Left lung (tissue), 10 donors: Measurements from ENCODE around the gene SMTNL1. TPM values are rescaled to one million over a fixed set of nuclear protein-coding genes. Genes with fewer than 3 reads are reported as not detected.

Source experiments
- ATAC-seq: fragments of 200-7000 bp; cut with Tn5 transposase; one replicate; pipeline ENCODE4 v1.9.1; 2020; ENCODE audit warnings: moderate library complexity
- DNase-seq, 4 donors: peaks; one replicate each; pipeline ENCODE4 v3.0.0-alpha.2; 2013 to 2020
- H3K27ac ChIP-seq, 2 donors: fragments of 200-600 bp; sonication (generic) in 1 of 2; one replicate each; pipeline versions ENCODE4 v1.5.0 to v1.8.0; 2020 to 2021
- H3K27me3 ChIP-seq, 2 donors: fragments of 200-600 bp; sonication (generic) in 1 of 2; one replicate each; pipeline versions ENCODE4 v1.5.0 to v1.8.0; 2020 to 2021
- H3K36me3 ChIP-seq, 2 donors: fragments of 200-600 bp; sonication (generic) in 1 of 2; one replicate each; pipeline versions ENCODE4 v1.5.0 to v1.8.0; 2020 to 2021
- H3K4me1 ChIP-seq, 2 donors: fragments of 200-600 bp; one replicate each; pipeline ENCODE4 v1.8.0; 2021
- H3K4me3 ChIP-seq, 2 donors: fragments of 200-600 bp; sonication (generic) in 1 of 2; one replicate each; pipeline versions ENCODE4 v1.5.0 to v1.8.0; 2020 to 2021; ENCODE audit warnings: mild to moderate bottlenecking in 1 of 2
- H3K9me3 ChIP-seq, 2 donors: fragments of 200-600 bp; sonication (generic) in 1 of 2; one replicate each; pipeline versions ENCODE4 v1.5.0 to v1.8.0; 2020 to 2021
- CTCF ChIP-seq, 2 donors: fragments of 200-600 bp; sonication (generic) in 1 of 2; IDR thresholded peaks; one replicate each; pipeline versions ENCODE4 v1.5.0 to v1.8.0; 2021; ENCODE audit warnings: antibody characterized with exemption in 2 of 2
- intact Hi-C, 2 donors: fragments of 100-400 bp; cut with DNase I; formaldehyde crosslinking; loops; one replicate each; pipeline versions ENCODE4 v1.11.2 to v1.14.2; 2022
- polyA plus RNA-seq, 6 donors: library from polyadenylated mRNA; unstranded; fragments of 120-200 nt; gene quantifications; one replicate each; pipeline ENCODE4 v1.2.1, GENCODE V29; 2013; ENCODE audit not compliant: insufficient read length in 6 of 6
- total RNA-seq, 2 donors: library from RNA; stranded (reverse); fragmentation: NEBNext Ultra II Directional; extraction: Animal tissue kit (Norgen Biotek cat#: 25700); gene quantifications; one replicate each; pipeline ENCODE4 v1.2.1, GENCODE V29; 2021
- donor health status: DM: no; HTN: yes; CAD: no.
- donor health status: DM: no; HTN: no; CAD: no.

SMTNL1 gene
- total and polyA plus RNA-seq, 8 donors: 0.13 to 0.80 (median 0.42) TPM; not detected in 2

- intact Hi-C loops: loop anchor here in 1 of 2 donors (5.0 kb wide), 1 partner anchor 75 kb away; no protein-coding TSS in a partner anchor
- Histone ChIP-seq H3K4me3 (peak within 1 kb of the TSS; percentile 70 to 88), H3K27me3 (no peaks in the 10 kb centered on the region), H3K4me1 (peaks cover 18 to 53% of the 10 kb centered on the region in 2 donors), H3K36me3 (peaks cover 0 to 6% of the 10 kb centered on the region in 2 donors), H3K9me3 (no peaks in the 10 kb centered on the region), H3K27ac (peak within 1 kb of the TSS; percentile 90 to 92)
- DNase-seq: peak; percentile 59 to 95 (median 88)
- TF ChIP-seq CTCF (IDR thresholded peaks at IDR 0.05): peak; percentile 87 to 95
- ATAC-seq: peak; percentile 90
These were observed 30.3 kb downstream of the SMTNL1 start, which contains the start of gene UBE2L6 for GRCh38 chr11:57567515-57568329. Gene UBE2L6, minus strand, starts transcription at chr11:57567672. Its CDS starts 61 bp downstream, at chr11:57567611.

- DNase-seq (peak in 1 of 4 donors; percentile 82), ATAC-seq (no peak)
- H3K36me3 ChIP-seq: peaks cover 0 to 6% of the 10 kb centered on the region in 2 donors
- peaks cover 18 to 48% of the 10 kb centered on the region in 2 donors for H3K4me1 ChIP-seq
- no peaks in the 10 kb centered on the region for H3K27me3 ChIP-seq
- intact Hi-C loops: loop anchor here in 1 of 2 donors (5.0 kb wide), 1 partner anchor 74 kb away; no protein-coding TSS in a partner anchor
- H3K4me3 ChIP-seq: peak overlapping the region; percentile 70 to 88
- H3K9me3 ChIP-seq: no peaks in the 10 kb centered on the region
- peak overlapping the region; percentile 90 to 92 for H3K27ac ChIP-seq
- TF ChIP-seq CTCF (IDR thresholded peaks at IDR 0.05): peak in 1 of 2 donors; percentile 42
These were observed 31.0 kb downstream of the SMTNL1 start for GRCh38 chr11:57568330-57568766.

GRCh38 chr11:57571606-57572005, 34.2 kb downstream of the SMTNL1 start:
- Histone ChIP-seq H3K9me3 (no peaks in the 10 kb centered on the region), H3K27ac (no peak overlapping the region), H3K4me1 (peaks cover 6 to 20% of the 10 kb centered on the region in 2 donors), H3K27me3 (no peaks in the 10 kb centered on the region), H3K4me3 (no peak overlapping the region), H3K36me3 (no peaks in the 10 kb centered on the region)
- no peak for TF ChIP-seq CTCF (IDR thresholded peaks at IDR 0.05)
- intact Hi-C loops: no loop called here
- no peak for DNase-seq
- ATAC-seq: no peak

- peaks cover 0 to 9% of the 10 kb centered on the region in 2 donors for H3K4me1 ChIP-seq
- no peak for ATAC-seq
- H3K27ac ChIP-seq: no peak overlapping the region
- TF ChIP-seq CTCF (IDR thresholded peaks at IDR 0.05): no peak
- H3K4me3 ChIP-seq: no peak overlapping the region
- H3K27me3 ChIP-seq: no peaks in the 10 kb centered on the region
- H3K36me3 ChIP-seq: no peaks in the 10 kb centered on the region
- DNase-seq: no peak
- intact Hi-C loops: no loop called here
- no peaks in the 10 kb centered on the region for H3K9me3 ChIP-seq
These were observed 36.7 kb downstream of the SMTNL1 start for GRCh38 chr11:57574061-57574460.

- DNase-seq: no peak
- intact Hi-C loops: no loop called here
- Histone ChIP-seq H3K4me1 (no peaks in the 10 kb centered on the region), H3K36me3 (no peaks in the 10 kb centered on the region), H3K4me3 (no peak overlapping the region), H3K27ac (no peak overlapping the region), H3K27me3 (no peaks in the 10 kb centered on the region), H3K9me3 (no peaks in the 10 kb centered on the region)
- no peak for ATAC-seq
- TF ChIP-seq CTCF (IDR thresholded peaks at IDR 0.05): no peak
These were observed 46.9 kb downstream of the SMTNL1 start for GRCh38 chr11:57584341-57584740.
